Peyer's patch (tissue), 4 donors: Measurements from ENCODE around the gene ARID1B. TPM values are rescaled to one million over a fixed set of nuclear protein-coding genes. Genes with fewer than 3 reads are reported as not detected.

ENCODE experiments used
- DNase-seq, 3 donors: peaks; one replicate each; pipeline ENCODE4 v3.0.0-alpha.2; 2017 to 2019
- H3K27ac ChIP-seq, 4 donors: fragments of 200-600 bp; sonication (generic); one replicate each; pipeline ENCODE4 v1.5.1; 2016 to 2019
- H3K27me3 ChIP-seq, 2 donors: fragments of 200-600 bp; sonication (generic); one replicate each; pipeline ENCODE4 v1.5.1; 2019
- H3K36me3 ChIP-seq, 3 donors: fragments of 200-600 bp; sonication (generic); one replicate each; pipeline ENCODE4 v1.5.1; 2016 to 2019
- H3K4me1 ChIP-seq, 4 donors: fragments of 200-600 bp; sonication (generic); one replicate each; pipeline ENCODE4 v1.5.1; 2016 to 2019
- H3K4me3 ChIP-seq, 4 donors: fragments of 200-600 bp; sonication (generic); 1 replicate in 3 of 4; 2 replicates in 1 of 4; pipeline ENCODE4 v1.5.1; 2016 to 2019; ENCODE audit warnings: mild to moderate bottlenecking in 1 of 4
- H3K9me3 ChIP-seq, 4 donors: fragments of 200-600 bp; sonication (generic); one replicate each; pipeline ENCODE4 v1.5.1; 2016 to 2019; ENCODE audit warnings: mild to moderate bottlenecking in 1 of 4
- CTCF ChIP-seq, 6 experiments: fragments of 450-650 bp in 4 of 6; fragments of 200-600 bp in 2 of 6; sonication (generic) in 1 of 6; IDR thresholded peaks; one replicate each; pipeline ENCODE4 v1.5.1; 2017 to 2019; ENCODE audit warnings: antibody characterized with exemption in 6 of 6, mild to moderate bottlenecking in 3 of 6, moderate library complexity in 1 of 6
- POLR2A ChIP-seq, 2 donors: fragments of 450-650 bp; IDR thresholded peaks; one replicate each; pipeline ENCODE4 v1.5.1; 2017; ENCODE audit warnings: antibody characterized with exemption in 2 of 2, mild to moderate bottlenecking in 2 of 2, moderate library complexity in 2 of 2
- total RNA-seq, 4 donors: library from RNA; depleted of rRNA; stranded (reverse); fragments of >200 nt; gene quantifications; one replicate each; pipeline ENCODE4 v1.1.0, GENCODE V29; 2016

ARID1B gene
- total RNA-seq, 4 donors from 2014 or later: 117 to 174 (median 149) TPM

GRCh38 chr6:156925718-156926607 is 148.8 kb downstream of the ARID1B start:
- TF ChIP-seq CTCF (IDR thresholded peaks at IDR 0.05) (no peak), POLR2A (IDR thresholded peaks at IDR 0.05) (no peak)
- H3K27me3 ChIP-seq: no peaks in the 10 kb centered on the region
- H3K4me3 ChIP-seq: no peak overlapping the region
- no peak overlapping the region for H3K27ac ChIP-seq
- H3K36me3 ChIP-seq: no peaks in the 10 kb centered on the region
- H3K4me1 ChIP-seq: peaks cover 0 to 11% (median 0%) of the 10 kb centered on the region in 4 donors
- DNase-seq: no peak
- no peaks in the 10 kb centered on the region for H3K9me3 ChIP-seq

GRCh38 chr6:156928126-156928525 is 150.9 kb downstream of the ARID1B start:
- H3K9me3 ChIP-seq: no peaks in the 10 kb centered on the region
- TF ChIP-seq CTCF (IDR thresholded peaks at IDR 0.05) (no peak), POLR2A (IDR thresholded peaks at IDR 0.05) (no peak)
- no peak overlapping the region for H3K27ac ChIP-seq
- H3K27me3 ChIP-seq: no peaks in the 10 kb centered on the region
- H3K4me1 ChIP-seq: peaks cover 0 to 29% (median 0%) of the 10 kb centered on the region in 4 donors
- no peak for DNase-seq
- H3K36me3 ChIP-seq: no peaks in the 10 kb centered on the region
- no peak overlapping the region for H3K4me3 ChIP-seq

GRCh38 chr6:156928972-156929371 is 151.8 kb downstream of the ARID1B start:
- no peak overlapping the region for H3K4me3 ChIP-seq
- peaks cover 0 to 38% (median 0%) of the 10 kb centered on the region in 4 donors for H3K4me1 ChIP-seq
- H3K9me3 ChIP-seq: no peaks in the 10 kb centered on the region
- H3K27me3 ChIP-seq: no peaks in the 10 kb centered on the region
- no peak for TF ChIP-seq POLR2A (IDR thresholded peaks at IDR 0.05)
- TF ChIP-seq CTCF (IDR thresholded peaks at IDR 0.05): no peak
- no peak overlapping the region for H3K27ac ChIP-seq
- no peak for DNase-seq
- H3K36me3 ChIP-seq: no peaks in the 10 kb centered on the region

- no peak for DNase-seq
- no peak overlapping the region for H3K27ac ChIP-seq
- no peaks in the 10 kb centered on the region for H3K36me3 ChIP-seq
- peaks cover 0 to 31% (median 0%) of the 10 kb centered on the region in 4 donors for H3K4me1 ChIP-seq
- no peaks in the 10 kb centered on the region for H3K27me3 ChIP-seq
- no peak for TF ChIP-seq CTCF (IDR thresholded peaks at IDR 0.05)
- TF ChIP-seq POLR2A (IDR thresholded peaks at IDR 0.05): no peak
- no peak overlapping the region for H3K4me3 ChIP-seq
- no peaks in the 10 kb centered on the region for H3K9me3 ChIP-seq
Measured at GRCh38 chr6:156931283-156931682, 154.1 kb downstream of the ARID1B start.

GRCh38 chr6:156933201-156934068 is 156.3 kb downstream of the ARID1B start:
- Histone ChIP-seq H3K4me1 (peaks cover 0 to 27% (median 0%) of the 10 kb centered on the region in 4 donors), H3K9me3 (no peaks in the 10 kb centered on the region), H3K36me3 (no peaks in the 10 kb centered on the region), H3K27ac (peak overlapping the region in 1 of 4 donors; percentile 0), H3K4me3 (no peak overlapping the region), H3K27me3 (no peaks in the 10 kb centered on the region)
- DNase-seq: peak in 2 of 3 donors; percentile 67 to 69
- TF ChIP-seq POLR2A (IDR thresholded peaks at IDR 0.05) (no peak), CTCF (IDR thresholded peaks at IDR 0.05) (peak in 2 of 6 experiments; percentile 11 to 18)
